ENCODE data around the gene HOXA10.

HOXA10 gene

GRCh38 chr7:27194002-27194352 lies 19.9 kb upstream of the HOXA10 start:
- DNase-seq (ENCODE audit: low read depth), result no peak
- TF ChIP-seq MAX (IDR thresholded peaks at IDR 0.05; ENCODE audit: low read depth, low read length), result no peak
- no peak for TF ChIP-seq CTCF (IDR thresholded peaks at IDR 0.05; ENCODE audit: low read depth, low read length)
- TF ChIP-seq POLR2A (IDR thresholded peaks at IDR 0.05; ENCODE audit: extremely low read depth, insufficient read length), result no peak
- TF ChIP-seq MYC (IDR thresholded peaks at IDR 0.05; ENCODE audit: low read depth, low read length), result no peak
- H3K4me3 ChIP-seq (ENCODE audit: low read depth, low read length), result no peak overlapping the region

- no peak overlapping the region for H3K4me3 ChIP-seq (ENCODE audit: low read depth, low read length)
- TF ChIP-seq MYC (IDR thresholded peaks at IDR 0.05; ENCODE audit: low read depth, low read length), result no peak
- no peak for TF ChIP-seq CTCF (IDR thresholded peaks at IDR 0.05; ENCODE audit: low read depth, low read length)
- TF ChIP-seq POLR2A (IDR thresholded peaks at IDR 0.05; ENCODE audit: extremely low read depth, insufficient read length), result no peak
- no peak for TF ChIP-seq MAX (IDR thresholded peaks at IDR 0.05; ENCODE audit: low read depth, low read length)
- no peak for DNase-seq (ENCODE audit: low read depth)
Observed at GRCh38 chr7:27193335-27194001, 19.3 kb upstream of the HOXA10 start.

- no peak overlapping the region for H3K4me3 ChIP-seq (ENCODE audit: low read depth, low read length)
- TF ChIP-seq CTCF (IDR thresholded peaks at IDR 0.05; ENCODE audit: low read depth, low read length) (no peak), MAX (IDR thresholded peaks at IDR 0.05; ENCODE audit: low read depth, low read length) (no peak), POLR2A (IDR thresholded peaks at IDR 0.05; ENCODE audit: extremely low read depth, insufficient read length) (no peak)
- DNase-seq (ENCODE audit: low read depth), result no peak
Observed at GRCh38 chr7:27192546-27193334, 18.6 kb upstream of the HOXA10 start.

- no peak for DNase-seq (ENCODE audit: low read depth)
- H3K4me3 ChIP-seq (ENCODE audit: low read depth, low read length), result no peak overlapping the region
- TF ChIP-seq CTCF (IDR thresholded peaks at IDR 0.05; ENCODE audit: low read depth, low read length), result no peak
- no peak for TF ChIP-seq MAX (IDR thresholded peaks at IDR 0.05; ENCODE audit: low read depth, low read length)
- no peak for TF ChIP-seq MYC (IDR thresholded peaks at IDR 0.05; ENCODE audit: low read depth, low read length)
- TF ChIP-seq POLR2A (IDR thresholded peaks at IDR 0.05; ENCODE audit: extremely low read depth, insufficient read length), result no peak
Observed at GRCh38 chr7:27191833-27192545, 17.9 kb upstream of the HOXA10 start.

GRCh38 chr7:27191161-27191731 lies 17.1 kb upstream of the HOXA10 start:
- TF ChIP-seq MAX (IDR thresholded peaks at IDR 0.05; ENCODE audit: low read depth, low read length) (no peak), CTCF (IDR thresholded peaks at IDR 0.05; ENCODE audit: low read depth, low read length) (no peak), POLR2A (IDR thresholded peaks at IDR 0.05; ENCODE audit: extremely low read depth, insufficient read length) (no peak), MYC (IDR thresholded peaks at IDR 0.05; ENCODE audit: low read depth, low read length) (no peak)
- no peak for DNase-seq (ENCODE audit: low read depth)
- H3K4me3 ChIP-seq (ENCODE audit: low read depth, low read length), result no peak overlapping the region
